Body of pancreas (tissue), 4 donors: ENCODE measurements around the gene ASTN1. TPM values are rescaled to one million over a fixed set of nuclear protein-coding genes. Genes with fewer than 3 reads are reported as not detected.

ENCODE experiments used
- ATAC-seq: fragments of 150-250 bp; one replicate; pipeline ENCODE4 v1.9.1; 2016
- DNase-seq, 4 donors: peaks; one replicate each; pipeline ENCODE4 v3.0.0-alpha.2; 2019
- H3K27ac ChIP-seq, 4 donors: fragments of 200-600 bp; sonication (generic); 1 replicate in 3 of 4; 2 replicates in 1 of 4; pipeline versions ENCODE4 v1.5.1 to v1.6.1; 2016 to 2019; ENCODE audit warnings: mild to moderate bottlenecking in 1 of 4, mixed read lengths in 1 of 4, moderate library complexity in 1 of 4
- H3K27me3 ChIP-seq, 2 donors: fragments of 200-600 bp; sonication (generic); one replicate each; pipeline ENCODE4 v1.6.0; 2016; ENCODE audit warnings: mild to moderate bottlenecking in 1 of 2
- H3K36me3 ChIP-seq, 2 donors: fragments of 200-600 bp; sonication (generic); replicated peaks in 1 of 2; 2 replicates each; pipeline ENCODE4 v1.5.1; 2016; ENCODE audit warnings: low read depth in 2 of 2; ENCODE audit not compliant: insufficient read depth in 1 of 2
- H3K4me1 ChIP-seq: fragments of 200-600 bp; sonication (generic); one replicate; pipeline ENCODE4 v1.6.0; 2016
- H3K4me3 ChIP-seq, 2 donors: fragments of 200-600 bp; sonication (generic); 1 replicate in 1 of 2; 2 replicates in 1 of 2; pipeline ENCODE4 v1.5.1; 2016 to 2019
- H3K9me3 ChIP-seq, 3 donors: fragments of 200-600 bp; sonication (generic); 1 replicate in 2 of 3; 2 replicates in 1 of 3; pipeline ENCODE4 v1.5.1; 2016
- CTCF ChIP-seq, 7 experiments: fragments of 450-650 bp in 4 of 7; fragments of 200-600 bp in 3 of 7; sonication (generic) in 3 of 7; IDR thresholded peaks; one replicate each; pipeline ENCODE4 v1.5.1; 2016 to 2019; ENCODE audit warnings: antibody characterized with exemption in 7 of 7
- POLR2A ChIP-seq, 3 donors: fragments of 450-650 bp; IDR thresholded peaks; one replicate each; pipeline ENCODE4 v1.6.1; 2016; ENCODE audit warnings: antibody characterized with exemption in 3 of 3, mild to moderate bottlenecking in 2 of 3
- WGBS, 2 donors: methylation state at CpG; one replicate each; pipeline ENCODE4 v1.1.5; 2017; 5-methylcytosine and 5-hydroxymethylcytosine counted together
- intact Hi-C: fragments of 100-400 bp; cut with DNase I; formaldehyde crosslinking; loops from one replicate; pipeline ENCODE4 v1.15.1; 2023
- total RNA-seq, 2 donors: library from RNA; depleted of rRNA; stranded (reverse); fragments of >200 nt; gene quantifications; one replicate each; pipeline ENCODE4 v1.1.0, GENCODE V29; 2016

The ASTN1 gene
- total RNA-seq, 2 donors from 2014 or later = 0.66 to 0.78 TPM

DNA sequence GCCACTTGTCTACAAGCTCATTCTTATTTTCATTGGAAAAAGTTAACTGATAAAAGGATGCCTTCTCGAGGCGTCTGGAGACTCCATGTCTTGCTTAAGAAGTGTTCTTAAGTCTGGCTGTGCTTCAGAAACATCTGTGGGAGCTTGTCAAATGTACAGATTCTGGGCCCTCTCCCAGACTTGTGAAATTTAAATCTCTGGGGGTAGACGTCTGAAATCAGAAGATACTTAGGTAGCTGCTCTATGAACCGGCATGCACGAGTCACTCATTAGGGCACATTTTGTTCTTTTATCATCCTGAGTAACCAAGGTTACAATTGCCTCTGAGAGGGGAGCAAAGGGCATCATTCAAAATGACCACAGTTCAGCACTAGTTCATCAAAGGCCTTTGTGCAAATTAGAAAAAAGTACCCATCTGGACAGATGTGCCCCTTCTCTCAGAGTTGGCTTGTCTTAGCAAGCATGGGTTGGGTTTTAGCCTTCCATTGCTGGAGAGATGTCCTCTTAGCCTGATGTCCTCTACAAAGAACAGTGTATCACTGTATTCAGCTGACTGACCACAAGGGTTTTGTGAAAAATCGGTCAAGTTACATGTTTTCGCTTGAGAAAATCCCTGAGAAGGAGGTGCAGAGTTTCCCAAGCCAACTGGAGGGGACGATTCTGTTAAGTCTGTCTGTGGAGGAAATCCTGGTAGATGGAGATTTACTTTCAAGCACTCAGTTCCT is 156.9 kb downstream of the ASTN1 start:
- Histone ChIP-seq H3K27me3 (no peaks in the 10 kb centered on the region), H3K4me1 (no peaks in the 10 kb centered on the region)

GRCh38 chr1:177002891-177003290 is 161.6 kb downstream of the ASTN1 start:
- intact Hi-C loops = no loop called here

More for the DNA sequence above, 156.9 kb downstream of the ASTN1 start:
- Histone ChIP-seq H3K4me3 (no peak overlapping the region), H3K27ac (no peak overlapping the region), H3K9me3 (no peaks in the 10 kb centered on the region), H3K36me3 (no peaks in the 10 kb centered on the region)
- 50 to 56% methylated on average over 8 of the region's 8 CpGs for WGBS, 2 donors
- DNase-seq (peak in 1 of 4 donors; percentile 16), ATAC-seq (no peak)
- TF ChIP-seq CTCF (IDR thresholded peaks at IDR 0.05) (no peak), POLR2A (IDR thresholded peaks at IDR 0.05) (no peak)
- intact Hi-C loops = no loop called here

DNA sequence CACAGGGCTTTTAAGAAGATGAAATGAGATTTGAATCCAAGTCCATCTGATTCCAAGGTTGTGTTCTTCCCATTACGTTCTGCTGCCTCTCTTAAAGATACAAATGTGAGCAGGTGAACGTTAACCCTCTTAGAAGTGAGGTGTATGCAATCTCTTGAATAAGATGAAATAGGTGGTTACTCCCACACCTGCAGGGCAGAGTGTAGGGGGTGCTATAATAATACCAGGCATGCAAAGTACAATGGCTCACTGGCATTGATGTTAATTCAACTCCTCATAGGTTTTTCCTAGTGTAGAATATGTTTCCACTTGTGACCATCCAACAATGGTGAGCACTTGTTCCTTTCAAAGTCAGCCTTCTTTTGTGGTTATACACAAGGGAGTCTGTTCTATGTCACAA is 163.0 kb downstream of the ASTN1 start:
- intact Hi-C loops = no loop called here
- 46 to 60% methylated on average over 2 of the region's 2 CpGs for WGBS, 2 donors

More at GRCh38 chr1:177002891-177003290, 161.6 kb downstream of the ASTN1 start:
- H3K36me3 ChIP-seq = no peaks in the 10 kb centered on the region
- 65 to 68% methylated on average over 5 of the region's 5 CpGs for WGBS, 2 donors
- H3K27ac ChIP-seq = no peak overlapping the region
- ATAC-seq (no peak), DNase-seq (no peak)
- H3K9me3 ChIP-seq = no peaks in the 10 kb centered on the region
- H3K4me3 ChIP-seq = no peak overlapping the region
- no peaks in the 10 kb centered on the region for H3K27me3 ChIP-seq
- TF ChIP-seq CTCF (IDR thresholded peaks at IDR 0.05) (no peak), POLR2A (IDR thresholded peaks at IDR 0.05) (no peak)
- H3K4me1 ChIP-seq = no peaks in the 10 kb centered on the region

DNA sequence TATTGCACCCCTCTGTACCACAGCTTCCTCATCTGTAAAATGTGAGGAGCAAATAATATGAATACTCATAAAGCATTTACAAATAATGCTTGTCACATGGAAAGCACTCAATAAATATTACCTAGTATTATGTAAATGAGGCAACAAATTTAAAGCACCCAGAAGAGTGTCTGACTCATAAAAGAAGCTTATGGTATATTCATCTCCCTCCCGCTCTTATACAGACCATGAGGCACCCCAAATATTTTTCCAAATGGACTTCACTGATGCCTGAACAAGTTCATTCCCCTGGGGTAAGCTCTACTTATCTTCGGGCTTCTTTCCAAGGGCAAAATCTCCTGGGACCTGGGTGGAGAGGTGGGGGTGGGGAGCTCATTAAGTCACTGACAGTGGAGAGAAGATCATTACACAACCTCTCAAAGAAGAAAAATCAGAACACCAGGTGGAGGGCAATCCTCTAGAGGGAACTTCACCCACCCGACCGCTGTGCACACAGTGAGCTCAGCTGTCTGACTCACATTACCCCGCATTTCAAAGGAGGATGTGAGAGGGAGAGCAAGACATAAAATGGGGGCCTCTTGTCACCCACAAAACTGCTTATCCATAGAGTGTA is 166.2 kb downstream of the ASTN1 start:
- H3K9me3 ChIP-seq = peaks cover 0 to 4% (median 0%) of the 10 kb centered on the region in 3 donors
- H3K4me1 ChIP-seq = no peaks in the 10 kb centered on the region
- no peak overlapping the region for H3K27ac ChIP-seq
- DNase-seq = no peak
- H3K36me3 ChIP-seq = no peaks in the 10 kb centered on the region
- no peak overlapping the region for H3K4me3 ChIP-seq
- ATAC-seq = no peak
- TF ChIP-seq CTCF (IDR thresholded peaks at IDR 0.05) = no peak
- no peak for TF ChIP-seq POLR2A (IDR thresholded peaks at IDR 0.05)
- 64 to 68% methylated on average over 5 of the region's 5 CpGs for WGBS, 2 donors
- H3K27me3 ChIP-seq = no peaks in the 10 kb centered on the region
- intact Hi-C loops = no loop called here

More for the DNA sequence above, 163.0 kb downstream of the ASTN1 start:
- Histone ChIP-seq H3K4me3 (no peak overlapping the region), H3K27ac (no peak overlapping the region), H3K36me3 (no peaks in the 10 kb centered on the region), H3K4me1 (no peaks in the 10 kb centered on the region), H3K9me3 (peaks cover 0 to 4% (median 0%) of the 10 kb centered on the region in 3 donors), H3K27me3 (no peaks in the 10 kb centered on the region)
- ATAC-seq (no peak), DNase-seq (no peak)
- no peak for TF ChIP-seq POLR2A (IDR thresholded peaks at IDR 0.05)
- TF ChIP-seq CTCF (IDR thresholded peaks at IDR 0.05) = no peak
